GM12878 (cell line): ENCODE results near the gene RND2. TPM values are rescaled to one million over a fixed set of nuclear protein-coding genes. Genes with fewer than 3 reads are reported as not detected.
A peak's percentile ranks its signal among the peaks of the same experiment; 100 is the strongest.

ENCODE experiments used
- BRCA1 ChIP-seq: IDR thresholded peaks from 2 replicates; pipeline ENCODE4 v1.6.1; 2011; ENCODE audit warnings: low read depth, low read length, improper control_type of control experiment
- CEBPZ ChIP-seq: fragments of 150-350 bp; IDR thresholded peaks from 2 replicates; pipeline ENCODE4 v1.6.1; 2016; ENCODE audit warnings: low read depth, low read length
- HDAC2 ChIP-seq: fragments of 200-600 bp; sonication (generic); IDR thresholded peaks from 2 replicates; pipeline ENCODE4 v1.6.1; 2017
- IRF3 ChIP-seq: fragments of 450-650 bp; IDR thresholded peaks from 2 replicates; pipeline ENCODE4 v1.6.1; 2014; ENCODE audit warnings: mild to moderate bottlenecking
- KAT2A ChIP-seq: conservative IDR thresholded peaks from 2 replicates; pipeline ENCODE4 v1.6.1; 2011; ENCODE audit warnings: low read depth, low read length; ENCODE audit not compliant: control insufficient read depth
- KDM1A ChIP-seq: fragments of 200-600 bp; sonication (generic); IDR thresholded peaks from 2 replicates; pipeline ENCODE4 v1.6.1; 2016; ENCODE audit warnings: borderline replicate concordance
- MAX ChIP-seq: IDR thresholded peaks from 2 replicates; pipeline ENCODE4 v1.6.1; 2012; ENCODE audit warnings: low read depth, low read length, improper control_type of control experiment
- NFIC ChIP-seq: IDR thresholded peaks from 2 replicates; pipeline ENCODE4 v1.6.1; 2012; ENCODE audit warnings: low read depth, mild to moderate bottlenecking, inconsistent platforms, low read length, moderate library complexity
- NR2C2 ChIP-seq: IDR thresholded peaks from 2 replicates; pipeline ENCODE4 v1.6.1; 2011; ENCODE audit warnings: borderline replicate concordance, low read depth; ENCODE audit not compliant: control insufficient read depth, insufficient read length
- SUPT20H ChIP-seq: IDR thresholded peaks from 2 replicates; pipeline ENCODE4 v1.6.1; 2011; ENCODE audit warnings: low read depth, mild to moderate bottlenecking, low read length, moderate library complexity, borderline replicate concordance; ENCODE audit not compliant: control insufficient read depth
- TARDBP ChIP-seq: IDR thresholded peaks from 2 replicates; pipeline ENCODE4 v1.6.1; 2016; ENCODE audit warnings: borderline replicate concordance
- TCF7 ChIP-seq: IDR thresholded peaks from 2 replicates; pipeline ENCODE4 v1.6.1; 2014; ENCODE audit warnings: antibody characterized with exemption, borderline replicate concordance
- WRNIP1 ChIP-seq: IDR thresholded peaks from 2 replicates; pipeline ENCODE4 v1.6.1; 2011; ENCODE audit warnings: low read depth, low read length, improper control_type of control experiment, borderline replicate concordance
- ZSCAN29 ChIP-seq: fragments of 450-650 bp; IDR thresholded peaks from 2 replicates; pipeline ENCODE4 v1.6.1; 2017; ENCODE audit warnings: mild to moderate bottlenecking, moderate library complexity
- polyA plus RNA-seq, 11 experiments: library from polyadenylated mRNA; depleted of rRNA in 4 of 11; unstranded in 6 of 11; stranded (reverse) in 5 of 11; fragments of >200 nt; fragmentation: Nextera tagmentation in 4 of 11; fragmentation: Illumina TruSeq in 1 of 11; extraction: Ambion mirVana in 4 of 11; extraction: Trizol in 1 of 11; gene quantifications; 1 replicate in 1 of 11; 2 replicates in 10 of 11; pipeline versions ENCODE4 v1.2.1 to v1.2.3, GENCODE V29; 2011 to 2016; ENCODE audit warnings: inconsistent platforms in 2 of 11, missing spikeins in 2 of 11, low read depth in 1 of 11
- total RNA-seq, 4 experiments: library from RNA; depleted of rRNA in 3 of 4; stranded (reverse); fragments of >200 nt in 3 of 4; fragmentation: Illumina TruSeq in 1 of 4; extraction: Trizol in 1 of 4; gene quantifications; 2 replicates each; pipeline versions ENCODE4 v1.2.1 to v1.2.3, GENCODE V29; 2013 to 2021
- TF ChIP-seq, protein P1 (sequence below): fragments of 450-650 bp; IDR thresholded peaks from 2 replicates; pipeline ENCODE4 v1.6.1; 2016; ENCODE audit warnings: mild to moderate bottlenecking
- TF ChIP-seq, protein P2 (sequence below): fragments of 450-650 bp; formaldehyde crosslinking; IDR thresholded peaks from 2 replicates; pipeline ENCODE4 v1.4.0; 2022; ENCODE audit warnings: mild to moderate bottlenecking, moderate library complexity
- TF ChIP-seq, protein P3 (sequence below): IDR thresholded peaks from 2 replicates; pipeline ENCODE4 v1.6.1; 2011; ENCODE audit warnings: borderline replicate concordance, low read depth, mild to moderate bottlenecking, moderate library complexity, mixed read lengths, low read length; ENCODE audit not compliant: insufficient read depth; ENCODE audit errors: extremely low read length

Gene RND2
- total and polyA plus RNA-seq, 10 of the 15 experiments (the other 5 are each of a cell fraction or from before 2014, with no cell fraction given) = 0.01 to 0.05 (median 0.03) TPM; not detected in 6

DNA sequence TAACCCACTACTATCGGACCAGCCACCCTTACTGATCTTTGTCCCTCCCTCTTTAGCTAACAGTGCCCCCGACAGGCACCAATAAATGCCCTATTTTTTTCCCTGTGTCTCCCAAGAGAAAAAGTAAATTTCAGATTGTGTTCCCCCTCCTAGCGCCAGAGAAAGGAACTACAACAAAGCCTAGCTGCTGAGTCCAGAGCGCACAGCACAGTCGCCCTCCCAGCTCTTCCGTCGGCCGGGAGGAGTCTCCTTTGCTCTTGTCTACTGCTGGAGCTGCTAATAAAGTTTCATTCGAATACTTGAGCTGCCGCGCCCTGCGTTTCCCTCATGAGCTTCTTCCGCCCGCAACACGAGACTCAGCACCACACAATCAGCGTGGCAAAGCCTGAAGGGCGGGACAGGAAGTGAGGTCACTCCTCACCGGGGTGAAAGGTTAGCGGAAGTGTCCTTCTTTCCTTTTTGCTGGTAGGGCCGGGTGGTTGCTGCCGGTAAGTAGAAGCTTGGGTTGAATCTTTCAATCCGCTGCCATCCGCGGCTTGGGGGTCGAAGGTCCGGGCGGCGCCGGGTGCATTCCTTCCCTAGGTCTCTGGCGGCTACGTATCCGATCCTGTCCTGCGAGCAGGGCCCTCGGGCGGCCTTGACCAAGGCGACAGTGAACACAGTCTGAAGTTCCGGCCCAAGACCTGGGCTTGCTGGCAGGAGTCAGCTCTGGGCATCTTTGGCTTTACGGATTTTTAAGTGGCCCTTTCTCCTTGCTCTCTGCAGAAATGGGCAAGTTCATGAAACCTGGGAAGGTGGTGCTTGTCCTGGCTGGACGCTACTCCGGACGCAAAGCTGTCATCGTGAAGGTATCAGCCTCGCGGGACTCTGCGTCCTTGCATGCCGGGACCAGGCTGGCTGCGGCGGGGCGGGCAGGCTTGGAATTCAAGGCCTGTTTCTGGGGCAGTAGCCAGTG, 26.8 kb upstream of the RND2 start, which contains the start of gene RPL27 (continued):
- TF ChIP-seq CEBPZ (0 out of 2 replicates have a peak, but pooled peaks have one; percentile 6), KDM1A (no peak), KAT2A (no peak; the same call in 1 of the 2 replicates), BRCA1 (no peak), NFIC (peak; percentile 42; the same call in 1 of the 2 replicates), SUPT20H (no peak), HDAC2 (no peak), WRNIP1 (no peak; the same call in 1 of the 2 replicates), TARDBP (peak; percentile 100), NR2C2 (peak; percentile 80), ZSCAN29 (peak; percentile 73; the same call in 1 of the 2 replicates), MAX (peak; percentile 96), IRF3 (peak; percentile 19; the same call in 1 of the 2 replicates), TCF7 (peak; percentile 80)
- TF ChIP-seq, protein P1, sequence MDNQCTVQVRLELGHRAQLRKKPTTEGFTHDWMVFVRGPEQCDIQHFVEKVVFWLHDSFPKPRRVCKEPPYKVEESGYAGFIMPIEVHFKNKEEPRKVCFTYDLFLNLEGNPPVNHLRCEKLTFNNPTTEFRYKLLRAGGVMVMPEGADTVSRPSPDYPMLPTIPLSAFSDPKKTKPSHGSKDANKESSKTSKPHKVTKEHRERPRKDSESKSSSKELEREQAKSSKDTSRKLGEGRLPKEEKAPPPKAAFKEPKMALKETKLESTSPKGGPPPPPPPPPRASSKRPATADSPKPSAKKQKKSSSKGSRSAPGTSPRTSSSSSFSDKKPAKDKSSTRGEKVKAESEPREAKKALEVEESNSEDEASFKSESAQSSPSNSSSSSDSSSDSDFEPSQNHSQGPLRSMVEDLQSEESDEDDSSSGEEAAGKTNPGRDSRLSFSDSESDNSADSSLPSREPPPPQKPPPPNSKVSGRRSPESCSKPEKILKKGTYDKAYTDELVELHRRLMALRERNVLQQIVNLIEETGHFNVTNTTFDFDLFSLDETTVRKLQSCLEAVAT = peak; percentile 92
- TF ChIP-seq, protein P2, sequence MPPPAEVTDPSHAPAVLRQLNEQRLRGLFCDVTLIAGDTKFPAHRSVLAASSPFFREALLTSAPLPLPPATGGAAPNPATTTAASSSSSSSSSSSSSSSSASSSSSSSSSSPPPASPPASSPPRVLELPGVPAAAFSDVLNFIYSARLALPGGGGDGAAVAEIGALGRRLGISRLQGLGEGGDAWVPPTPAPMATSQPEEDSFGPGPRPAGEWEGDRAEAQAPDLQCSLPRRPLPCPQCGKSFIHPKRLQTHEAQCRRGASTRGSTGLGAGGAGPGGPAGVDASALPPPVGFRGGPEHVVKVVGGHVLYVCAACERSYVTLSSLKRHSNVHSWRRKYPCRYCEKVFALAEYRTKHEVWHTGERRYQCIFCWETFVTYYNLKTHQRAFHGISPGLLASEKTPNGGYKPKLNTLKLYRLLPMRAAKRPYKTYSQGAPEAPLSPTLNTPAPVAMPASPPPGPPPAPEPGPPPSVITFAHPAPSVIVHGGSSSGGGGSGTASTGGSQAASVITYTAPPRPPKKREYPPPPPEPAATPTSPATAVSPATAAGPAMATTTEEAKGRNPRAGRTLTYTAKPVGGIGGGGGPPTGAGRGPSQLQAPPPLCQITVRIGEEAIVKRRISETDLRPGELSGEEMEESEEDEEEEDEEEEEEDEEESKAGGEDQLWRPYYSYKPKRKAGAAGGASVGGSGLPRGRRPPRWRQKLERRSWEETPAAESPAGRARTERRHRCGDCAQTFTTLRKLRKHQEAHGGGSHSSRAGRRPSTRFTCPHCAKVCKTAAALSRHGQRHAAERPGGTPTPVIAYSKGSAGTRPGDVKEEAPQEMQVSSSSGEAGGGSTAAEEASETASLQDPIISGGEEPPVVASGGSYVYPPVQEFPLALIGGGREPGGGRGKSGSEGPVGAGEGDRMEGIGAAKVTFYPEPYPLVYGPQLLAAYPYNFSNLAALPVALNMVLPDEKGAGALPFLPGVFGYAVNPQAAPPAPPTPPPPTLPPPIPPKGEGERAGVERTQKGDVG (CRISPR knock-in tag) = no peak
- TF ChIP-seq, protein P3, sequence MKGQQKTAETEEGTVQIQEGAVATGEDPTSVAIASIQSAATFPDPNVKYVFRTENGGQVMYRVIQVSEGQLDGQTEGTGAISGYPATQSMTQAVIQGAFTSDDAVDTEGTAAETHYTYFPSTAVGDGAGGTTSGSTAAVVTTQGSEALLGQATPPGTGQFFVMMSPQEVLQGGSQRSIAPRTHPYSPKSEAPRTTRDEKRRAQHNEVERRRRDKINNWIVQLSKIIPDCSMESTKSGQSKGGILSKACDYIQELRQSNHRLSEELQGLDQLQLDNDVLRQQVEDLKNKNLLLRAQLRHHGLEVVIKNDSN = peak; percentile 53
